Activated CD4-positive, alpha-beta T cell treated with anti-CD3 and anti-CD28 coated beads for 4 hours (primary cell): Measurements from ENCODE around the gene SPARC.
A peak's percentile ranks its signal among the peaks of the same experiment; 100 is the strongest.

Experiments
- DNase-seq, 2 donors: peaks; one replicate each; pipeline ENCODE4 v3.0.0-alpha.2; 2020

SPARC gene

GRCh38 chr5:151618907-151619306, 67.8 kb downstream of the SPARC start:
- DNase-seq: no peak

GRCh38 chr5:151617841-151618710, 68.6 kb downstream of the SPARC start:
- no peak for DNase-seq

- no peak for DNase-seq
Observed at GRCh38 chr5:151617383-151617840, 69.3 kb downstream of the SPARC start.

GRCh38 chr5:151615431-151615830, 71.3 kb downstream of the SPARC start:
- peak in 1 of 2 donors; percentile 1 for DNase-seq

GRCh38 chr5:151614565-151614964, 72.2 kb downstream of the SPARC start:
- no peak for DNase-seq

- peak in 1 of 2 donors; percentile 63 for DNase-seq
Observed at GRCh38 chr5:151612689-151613427, 73.9 kb downstream of the SPARC start.

- no peak for DNase-seq
Observed at GRCh38 chr5:151611127-151611775, 75.5 kb downstream of the SPARC start.
